ENCODE results near the gene WDR70. TPM values are rescaled to one million over a fixed set of nuclear protein-coding genes. Genes with fewer than 3 reads are reported as not detected.

Gene WDR70
- polyA plus RNA-seq, 1 of the 3 experiments (the other 2 are of a cell fraction), result 14.2 TPM

GRCh38 chr5:37657046-37657445 is 277.9 kb downstream of the WDR70 start:
- Histone ChIP-seq H3K9me2 (no peaks in the 10 kb centered on the region), H3F3A (replicated peaks; ENCODE audit: insufficient read depth) (no peaks in the 10 kb centered on the region), H3K27ac (ENCODE audit: low read depth in 2 of 2, low read length in 1 of 2) (no peak overlapping the region), H2AFZ (ENCODE audit: low read depth) (no peak overlapping the region), H3K79me2 (ENCODE audit: insufficient read depth) (0 out of 2 replicates have a peak, but pooled peaks cover 3% of the 10 kb centered on the region), H3K9ac (no peak overlapping the region), H3K27me3 (ENCODE audit: insufficient read depth) (no peaks in the 10 kb centered on the region), H3K36me3 (replicated peaks in 1 of 2; ENCODE audit: control insufficient read depth in 1 of 2, insufficient read depth in 2 of 2, low read length in 1 of 2) (no peaks in the 10 kb centered on the region), H3K4me2 (no peak overlapping the region), H3K4me1 (ENCODE audit: control insufficient read depth in 1 of 2, insufficient read depth in 2 of 2, low read depth in 1 of 2, low read length in 1 of 2) (peaks cover 6 to 11% of the 10 kb centered on the region in 2 experiments; a peak in 3 of 4 replicates), H3K9me3 (no peaks in the 10 kb centered on the region), H4K20me1 (ENCODE audit: insufficient read depth) (no peaks in the 10 kb centered on the region), H3K4me3 (ENCODE audit: low read depth in 2 of 2, low read length in 1 of 2) (no peak overlapping the region)
- 100% methylated on average over 2 of the region's 4 CpGs for WGBS (ENCODE audit: low lambda C conversion rate)
- DNase-seq, result no peak
- POLR2A ChIA-PET, result no interaction called here
- CTCF ChIA-PET, result no interaction called here
- TF ChIP-seq FOXJ3 (CRISPR knock-in tag; IDR thresholded peaks at IDR 0.05), result no peak
- TF ChIP-seq RXRA (IDR thresholded peaks at IDR 0.05; ENCODE audit: borderline replicate concordance, low read depth), result no peak
- no peak for TF ChIP-seq FOXM1 (IDR thresholded peaks at IDR 0.05; ENCODE audit: low read depth)
- TF ChIP-seq, protein P1, sequence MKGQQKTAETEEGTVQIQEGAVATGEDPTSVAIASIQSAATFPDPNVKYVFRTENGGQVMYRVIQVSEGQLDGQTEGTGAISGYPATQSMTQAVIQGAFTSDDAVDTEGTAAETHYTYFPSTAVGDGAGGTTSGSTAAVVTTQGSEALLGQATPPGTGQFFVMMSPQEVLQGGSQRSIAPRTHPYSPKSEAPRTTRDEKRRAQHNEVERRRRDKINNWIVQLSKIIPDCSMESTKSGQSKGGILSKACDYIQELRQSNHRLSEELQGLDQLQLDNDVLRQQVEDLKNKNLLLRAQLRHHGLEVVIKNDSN (IDR thresholded peaks at IDR 0.05; ENCODE audit: borderline replicate concordance, low read depth), result no peak
- no peak for TF ChIP-seq CHD2 (IDR thresholded peaks at IDR 0.05; ENCODE audit: low read length, partially characterized antibody)
- TF ChIP-seq TAF1 (IDR thresholded peaks at IDR 0.05; ENCODE audit: borderline replicate concordance, low read depth, low read length), result no peak
- no peak for TF ChIP-seq TEAD4 (IDR thresholded peaks at IDR 0.05; ENCODE audit: borderline replicate concordance, insufficient read depth)
- no peak for TF ChIP-seq GABPA (IDR thresholded peaks at IDR 0.05; ENCODE audit: low read depth)
- no peak for TF ChIP-seq POLR2AphosphoS5 (IDR thresholded peaks at IDR 0.05; ENCODE audit: low read depth, low read length)
- no peak for TF ChIP-seq REST (IDR thresholded peaks at IDR 0.05; ENCODE audit: low read depth, low read length)
- TF ChIP-seq CTCF (IDR thresholded peaks at IDR 0.05), result no peak
- no peak for TF ChIP-seq GATA2 (CRISPR knock-in tag; IDR thresholded peaks at IDR 0.05)
- TF ChIP-seq MAX (IDR thresholded peaks at IDR 0.05; ENCODE audit: low read depth), result no peak
- TF ChIP-seq YY1 (IDR thresholded peaks at IDR 0.05; ENCODE audit: low read depth), result no peak
- TF ChIP-seq RCOR1 (IDR thresholded peaks at IDR 0.05; ENCODE audit: low read length), result no peak
- TF ChIP-seq EP300 (IDR thresholded peaks at IDR 0.05; ENCODE audit: borderline replicate concordance in 1 of 2, low read depth in 1 of 2, low read length in 1 of 2), result no peak
- TF ChIP-seq USF2 (IDR thresholded peaks at IDR 0.05; ENCODE audit: borderline replicate concordance, low read depth, low read length), result no peak
- TF ChIP-seq TCF12 (IDR thresholded peaks at IDR 0.05), result no peak
- TF ChIP-seq NRF1 (IDR thresholded peaks at IDR 0.05; ENCODE audit: low read depth, low read length), result no peak
- no peak for TF ChIP-seq ELF1 (IDR thresholded peaks at IDR 0.05)
